Measurements from ENCODE around the gene EFCAB8. TPM values are rescaled to one million over a fixed set of nuclear protein-coding genes. Genes with fewer than 3 reads are reported as not detected.

The EFCAB8 gene
- total RNA-seq, 1 donor from 2014 or later = 0.41 TPM

- H2AFZ ChIP-seq (ENCODE audit: low read depth, low read length) = no peak overlapping the region
- Mint-ChIP-seq H3K9me3 (ENCODE audit: unreplicated experiment) (peaks cover 7% of the 10 kb centered on the region), H3K36me3 (ENCODE audit: low read depth, unreplicated experiment) (peaks cover 2% of the 10 kb centered on the region), H3K4me3 (ENCODE audit: unreplicated experiment) (no peak overlapping the region), H3K27ac (ENCODE audit: unreplicated experiment) (no peak overlapping the region), H3K27me3 (ENCODE audit: low read depth, unreplicated experiment) (peaks cover 25% of the 10 kb centered on the region), H3K4me1 (ENCODE audit: low read depth, unreplicated experiment) (no peaks in the 10 kb centered on the region)
- H3K9me3 ChIP-seq (ENCODE audit: insufficient read depth, low read depth, low read length) = no peaks in the 10 kb centered on the region
- H3K79me2 ChIP-seq (ENCODE audit: insufficient read depth, low read length) = no peaks in the 10 kb centered on the region
- no peak for TF ChIP-seq CTCF (IDR thresholded peaks at IDR 0.05; ENCODE audit: insufficient read depth, low read depth, low read length)
- TF ChIP-seq EZH2 (IDR thresholded peaks at IDR 0.05; ENCODE audit: insufficient read depth, low read length) = no peak
- no peak overlapping the region for H3K4me3 ChIP-seq (ENCODE audit: insufficient read depth, low read depth, low read length)
- H3K36me3 ChIP-seq (ENCODE audit: insufficient read depth, low read length) = no peaks in the 10 kb centered on the region
- H3K4me1 ChIP-seq (ENCODE audit: insufficient read depth, low read length) = no peaks in the 10 kb centered on the region
- H3K9ac ChIP-seq (ENCODE audit: low read length) = no peak overlapping the region
- no peaks in the 10 kb centered on the region for H3K27me3 ChIP-seq (ENCODE audit: insufficient read depth, low read length)
- H4K20me1 ChIP-seq (ENCODE audit: insufficient read depth, low read length) = no peaks in the 10 kb centered on the region
- DNase-seq (ENCODE audit: low read depth) = no peak
- H3K27ac ChIP-seq (ENCODE audit: low read depth, low read length) = no peak overlapping the region
- no peak for FAIRE-seq
- no peak overlapping the region for H3K4me2 ChIP-seq (ENCODE audit: low read length)
These were observed 63.7 kb downstream of the EFCAB8 start for GRCh38 chr20:32922466-32922865.

GRCh38 chr20:32924781-32925180, 66.1 kb downstream of the EFCAB8 start:
- Histone ChIP-seq H3K36me3 (ENCODE audit: insufficient read depth, low read length) (no peaks in the 10 kb centered on the region), H3K4me1 (ENCODE audit: insufficient read depth, low read length) (no peaks in the 10 kb centered on the region), H3K27me3 (ENCODE audit: insufficient read depth, low read length) (no peaks in the 10 kb centered on the region), H3K9ac (ENCODE audit: low read length) (no peak overlapping the region), H3K9me3 (ENCODE audit: insufficient read depth, low read depth, low read length) (no peaks in the 10 kb centered on the region), H3K4me2 (ENCODE audit: low read length) (no peak overlapping the region), H3K79me2 (ENCODE audit: insufficient read depth, low read length) (no peaks in the 10 kb centered on the region), H3K27ac (ENCODE audit: low read depth, low read length) (no peak overlapping the region), H2AFZ (ENCODE audit: low read depth, low read length) (no peak overlapping the region), H3K4me3 (ENCODE audit: insufficient read depth, low read depth, low read length) (no peak overlapping the region), H4K20me1 (ENCODE audit: insufficient read depth, low read length) (no peaks in the 10 kb centered on the region)
- TF ChIP-seq EZH2 (IDR thresholded peaks at IDR 0.05; ENCODE audit: insufficient read depth, low read length) = no peak
- no peak for TF ChIP-seq CTCF (IDR thresholded peaks at IDR 0.05; ENCODE audit: insufficient read depth, low read depth, low read length)
- no peaks in the 10 kb centered on the region for H3K4me1 Mint-ChIP-seq (ENCODE audit: low read depth, unreplicated experiment)
- H3K27ac Mint-ChIP-seq (ENCODE audit: unreplicated experiment) = no peak overlapping the region
- FAIRE-seq (no peak), DNase-seq (ENCODE audit: low read depth) (no peak)
- peaks cover 6% of the 10 kb centered on the region for H3K9me3 Mint-ChIP-seq (ENCODE audit: unreplicated experiment)
- H3K27me3 Mint-ChIP-seq (ENCODE audit: low read depth, unreplicated experiment) = peaks cover 25% of the 10 kb centered on the region
- H3K36me3 Mint-ChIP-seq (ENCODE audit: low read depth, unreplicated experiment) = peaks cover 2% of the 10 kb centered on the region
- no peak overlapping the region for H3K4me3 Mint-ChIP-seq (ENCODE audit: unreplicated experiment)

- H3K36me3 ChIP-seq (ENCODE audit: insufficient read depth, low read length) = no peaks in the 10 kb centered on the region
- no peaks in the 10 kb centered on the region for H4K20me1 ChIP-seq (ENCODE audit: insufficient read depth, low read length)
- H3K27me3 ChIP-seq (ENCODE audit: insufficient read depth, low read length) = no peaks in the 10 kb centered on the region
- no peaks in the 10 kb centered on the region for H3K9me3 ChIP-seq (ENCODE audit: insufficient read depth, low read depth, low read length)
- Mint-ChIP-seq H3K27ac (ENCODE audit: unreplicated experiment) (no peak overlapping the region), H3K9me3 (ENCODE audit: unreplicated experiment) (no peaks in the 10 kb centered on the region), H3K4me1 (ENCODE audit: low read depth, unreplicated experiment) (no peaks in the 10 kb centered on the region), H3K36me3 (ENCODE audit: low read depth, unreplicated experiment) (peaks cover 4% of the 10 kb centered on the region), H3K27me3 (ENCODE audit: low read depth, unreplicated experiment) (peaks cover 16% of the 10 kb centered on the region), H3K4me3 (ENCODE audit: unreplicated experiment) (no peak overlapping the region)
- no peak overlapping the region for H3K4me2 ChIP-seq (ENCODE audit: low read length)
- FAIRE-seq (no peak), DNase-seq (ENCODE audit: low read depth) (no peak)
- H2AFZ ChIP-seq (ENCODE audit: low read depth, low read length) = no peak overlapping the region
- no peak overlapping the region for H3K9ac ChIP-seq (ENCODE audit: low read length)
- H3K4me1 ChIP-seq (ENCODE audit: insufficient read depth, low read length) = no peaks in the 10 kb centered on the region
- TF ChIP-seq CTCF (IDR thresholded peaks at IDR 0.05; ENCODE audit: insufficient read depth, low read depth, low read length) (no peak), EZH2 (IDR thresholded peaks at IDR 0.05; ENCODE audit: insufficient read depth, low read length) (no peak)
- no peak overlapping the region for H3K4me3 ChIP-seq (ENCODE audit: insufficient read depth, low read depth, low read length)
- no peak overlapping the region for H3K27ac ChIP-seq (ENCODE audit: low read depth, low read length)
- no peaks in the 10 kb centered on the region for H3K79me2 ChIP-seq (ENCODE audit: insufficient read depth, low read length)
These were observed 66.9 kb downstream of the EFCAB8 start for GRCh38 chr20:32925481-32926196.

All from astrocyte (in vitro differentiated cells and primary cell).